ENCODE data around the gene GNAL. TPM values are rescaled to one million over a fixed set of nuclear protein-coding genes. Genes with fewer than 3 reads are reported as not detected.
"Not testable (repeated sequence)": the region's sequence is repeated elsewhere in the genome, so short reads cannot be mapped to it uniquely, and the experiment has no call there.

Gene GNAL
- polyA plus RNA-seq, 4 donors, result 3.3 to 5.1 (median 4.0) TPM

DNA sequence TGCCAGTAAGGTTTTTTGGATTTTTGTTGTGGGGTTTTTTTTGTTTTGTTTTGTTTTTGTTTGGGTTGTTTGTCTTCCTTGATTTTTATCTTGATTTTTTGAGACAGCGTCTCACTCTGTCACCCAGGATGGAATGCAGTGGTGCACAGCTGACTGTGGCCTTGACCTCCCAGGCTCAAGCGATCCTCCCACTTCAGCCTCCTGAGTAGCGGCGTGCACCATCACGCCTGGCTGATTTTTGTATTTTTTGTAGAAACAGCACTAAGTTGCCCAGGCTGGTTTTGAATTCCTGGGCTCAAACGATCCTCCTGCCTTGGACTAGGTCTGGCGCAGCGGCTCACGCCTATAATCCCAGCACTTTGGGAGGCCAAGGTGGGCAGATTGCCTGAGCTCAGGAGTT lies 202.7 kb downstream of the GNAL start:
- DNase-seq (ENCODE audit: low read depth in 4 of 4, low spot score in 3 of 4), result no peak

DNA sequence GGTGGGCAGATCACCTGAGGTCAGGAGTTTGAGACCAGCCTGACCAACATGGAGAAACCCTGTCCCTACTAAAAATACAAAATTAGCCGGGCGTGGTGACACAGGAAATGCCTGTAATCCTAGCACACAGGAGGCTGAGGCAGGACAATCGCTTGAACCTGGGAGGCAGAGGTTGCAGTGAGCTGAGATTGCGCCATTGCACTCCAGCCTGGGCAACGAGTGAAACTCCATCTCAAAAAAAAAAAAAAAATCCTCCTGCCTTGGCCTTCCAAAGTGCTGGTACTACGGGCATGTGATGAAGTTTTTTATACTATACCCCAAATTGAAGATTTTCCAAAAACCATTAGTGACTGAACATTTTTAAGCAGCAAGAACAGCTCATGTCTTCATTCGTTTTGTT lies 203.4 kb downstream of the GNAL start:
- not testable (repeated sequence) for DNase-seq (ENCODE audit: low read depth in 4 of 4, low spot score in 3 of 4)

DNA sequence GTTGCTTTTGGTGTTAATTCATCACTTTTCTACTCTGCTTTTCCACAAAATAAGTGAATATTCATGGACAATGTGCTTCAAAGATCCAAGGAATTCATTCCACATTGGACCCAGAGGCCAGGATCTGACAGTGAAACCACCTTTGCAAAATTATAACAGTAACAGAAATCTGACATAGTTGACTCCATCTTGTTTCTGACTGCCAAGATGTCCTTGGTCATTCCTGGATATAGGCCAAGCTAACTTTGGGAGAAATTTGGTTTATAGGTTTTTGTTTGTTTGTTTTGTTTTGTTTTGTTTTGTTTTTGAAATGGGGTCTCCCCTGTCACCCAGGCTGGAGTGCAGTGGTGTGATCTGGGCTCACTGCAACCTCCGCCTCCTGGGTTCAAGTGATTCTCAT lies 208.7 kb downstream of the GNAL start:
- DNase-seq (ENCODE audit: low read depth in 4 of 4, low spot score in 3 of 4), result no peak

DNA sequence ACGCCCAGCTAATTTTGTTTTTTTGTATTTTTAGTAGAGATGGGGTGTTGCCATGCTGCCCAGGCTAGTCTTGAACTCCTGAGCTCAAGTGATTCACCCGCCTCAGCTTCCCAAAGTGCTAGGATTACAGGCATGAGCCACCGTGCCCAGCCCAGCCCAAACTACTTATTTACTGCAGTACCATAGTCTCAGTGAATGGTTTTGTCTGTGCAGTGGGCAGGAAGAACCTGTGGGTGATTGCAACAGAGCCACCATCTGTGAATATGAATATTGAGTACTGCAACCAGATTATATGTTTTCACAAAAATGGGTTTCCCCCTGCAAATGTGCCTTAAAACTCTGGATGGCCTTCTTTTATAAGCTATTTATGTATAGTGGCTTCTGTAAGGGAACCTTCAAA lies 210.0 kb downstream of the GNAL start:
- no peak for DNase-seq (ENCODE audit: low read depth in 4 of 4, low spot score in 3 of 4)

DNA sequence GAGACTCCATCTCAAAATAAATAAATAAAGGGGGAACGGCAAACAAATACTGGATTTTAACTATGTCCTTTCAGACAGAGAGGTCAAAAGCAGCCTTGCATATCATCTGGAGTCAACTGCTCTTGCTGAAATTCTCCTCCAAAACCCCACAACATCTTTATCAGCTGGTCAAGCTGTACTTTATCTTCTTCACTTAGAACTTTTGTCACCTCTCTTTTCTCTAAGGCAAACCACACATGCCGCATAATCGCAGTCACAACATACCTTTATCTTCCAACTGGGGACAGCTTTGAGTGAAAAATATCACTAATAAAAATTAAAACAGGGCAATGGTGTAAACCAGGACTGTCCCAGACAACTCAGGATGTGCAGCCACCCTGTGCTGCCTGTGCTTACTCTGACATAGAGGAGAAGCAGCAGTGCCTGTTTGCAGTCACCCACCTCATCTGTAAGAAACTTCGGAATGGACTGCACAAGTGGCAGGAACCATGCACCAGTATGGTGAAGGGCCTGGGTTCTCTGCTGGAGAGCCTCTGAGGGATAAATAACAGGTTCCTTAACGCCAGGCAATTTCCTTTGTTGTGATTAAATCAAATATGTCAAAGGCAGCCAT lies 212.9 kb downstream of the GNAL start:
- no peak for DNase-seq (ENCODE audit: low read depth in 4 of 4, low spot score in 3 of 4)

DNA sequence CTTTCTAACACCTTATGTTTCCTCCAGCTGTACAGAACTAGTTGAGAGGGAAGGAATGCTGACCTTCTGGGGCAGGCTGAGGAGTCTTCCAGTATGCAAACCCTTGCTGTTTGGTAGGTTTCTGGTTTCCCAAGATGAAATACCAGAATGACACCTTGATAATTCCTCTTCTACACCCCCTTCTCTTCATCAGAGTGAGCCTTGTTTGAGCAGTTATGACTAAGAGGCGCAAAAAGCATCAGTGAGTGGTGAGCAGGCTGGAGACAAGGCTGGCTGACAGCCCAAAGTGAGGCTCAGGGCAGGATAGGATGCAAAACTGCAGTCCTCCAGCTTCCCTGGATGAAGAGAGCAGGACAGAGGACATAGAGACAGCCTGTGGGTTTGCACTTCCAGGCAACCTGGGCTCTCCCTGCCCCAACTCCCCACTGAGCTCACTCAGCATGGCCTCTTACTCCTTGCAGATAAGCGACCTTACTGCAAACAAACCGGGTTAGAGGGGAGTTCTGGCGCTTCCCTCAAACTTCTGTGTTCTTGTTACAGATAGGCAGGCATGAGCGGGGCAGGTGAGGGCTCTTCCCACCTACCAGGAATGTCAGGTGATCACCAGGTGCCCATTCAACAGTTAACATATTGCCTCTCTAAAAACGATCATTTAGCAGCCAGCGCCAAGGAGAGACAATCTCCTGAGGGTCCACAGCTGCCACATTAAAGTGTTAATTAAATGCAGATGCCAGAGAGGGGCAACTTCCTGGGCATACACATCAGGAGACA lies 213.6 kb downstream of the GNAL start:
- DNase-seq (ENCODE audit: low read depth in 4 of 4, low spot score in 3 of 4), result no peak

DNA sequence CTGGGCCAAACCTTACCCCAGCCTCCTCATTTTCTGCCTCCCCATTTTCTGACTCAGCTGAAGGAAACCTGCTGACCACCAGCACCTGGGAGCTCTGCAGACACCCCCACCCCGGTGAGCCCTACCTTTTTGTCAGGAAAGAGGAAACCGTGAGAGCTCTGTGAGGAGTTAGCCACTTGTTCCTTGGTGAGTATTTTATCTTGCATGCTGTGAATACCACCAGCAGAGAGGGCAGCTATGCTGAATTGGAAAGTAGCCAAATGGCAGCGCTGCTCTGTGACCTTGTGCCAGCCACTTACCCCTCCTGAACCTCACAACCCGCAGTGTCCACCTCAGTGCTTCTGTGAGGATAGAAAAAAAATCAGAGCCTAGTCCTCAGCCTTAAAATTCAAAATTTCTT lies 216.5 kb downstream of the GNAL start:
- DNase-seq (ENCODE audit: low read depth in 4 of 4, low spot score in 3 of 4), result no peak

DNA sequence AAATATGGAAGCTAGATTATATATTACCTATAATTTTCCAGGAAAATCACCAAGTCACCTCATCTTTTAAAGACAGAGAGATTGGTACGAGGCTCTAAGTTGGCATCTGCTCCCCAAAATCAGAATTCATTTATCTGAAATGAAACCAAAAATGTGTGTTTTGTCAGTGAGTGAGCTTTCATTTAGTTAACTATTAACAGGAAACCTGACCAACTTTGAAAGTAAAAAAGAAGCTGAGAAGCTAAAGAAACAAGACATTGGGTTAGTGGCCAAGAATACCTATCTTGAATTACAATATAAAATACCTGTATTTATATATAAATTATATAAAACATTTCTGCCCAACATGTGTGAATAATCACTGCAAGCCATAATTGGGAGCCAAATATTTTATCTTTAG lies 217.1 kb downstream of the GNAL start:
- DNase-seq (ENCODE audit: low read depth in 4 of 4, low spot score in 3 of 4), result no peak

DNA sequence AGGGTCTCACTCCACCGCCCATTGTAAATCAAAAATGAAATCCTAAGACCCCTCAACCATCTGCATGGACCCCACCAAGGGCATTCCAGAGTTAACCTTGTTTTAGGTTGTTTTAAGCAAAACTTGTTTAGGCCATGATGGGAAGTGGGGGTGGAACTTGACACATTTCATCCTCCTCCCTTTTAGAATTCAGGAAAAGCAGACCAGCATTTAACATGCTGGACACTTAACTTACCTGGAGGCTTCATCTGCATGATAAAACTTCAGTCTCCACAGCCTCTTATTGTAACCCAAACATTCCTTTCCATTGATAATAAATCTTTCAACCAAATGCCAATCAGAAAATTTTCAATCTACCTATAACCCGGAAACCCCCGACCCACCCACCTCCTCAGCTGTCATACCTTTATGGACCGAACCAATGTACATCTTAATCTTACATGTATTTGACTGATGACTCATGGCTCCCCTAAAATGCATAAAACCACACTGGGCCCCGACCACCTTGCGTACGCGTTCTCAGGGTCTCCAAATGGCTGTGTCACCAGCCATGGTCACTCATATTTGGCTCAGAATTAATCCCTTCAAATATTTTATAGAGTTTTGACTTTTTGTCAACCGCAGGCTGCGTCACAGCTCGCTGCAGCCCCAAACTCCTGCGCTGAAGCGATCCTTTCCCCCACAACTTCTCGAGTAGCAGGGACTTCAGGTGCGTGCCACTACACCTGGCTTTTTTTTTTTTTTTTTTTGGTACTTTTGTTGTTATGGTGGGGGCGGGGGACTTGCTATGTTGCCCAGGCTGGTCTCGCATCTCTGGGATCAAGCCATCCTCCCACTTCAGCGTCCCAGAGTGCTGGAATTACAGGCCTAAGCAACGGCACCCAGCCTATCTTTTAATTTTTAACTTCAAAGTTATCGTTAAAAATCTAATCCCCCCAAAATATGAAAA lies 218.1 kb downstream of the GNAL start:
- no peak for DNase-seq (ENCODE audit: low read depth in 4 of 4, low spot score in 3 of 4)

DNA sequence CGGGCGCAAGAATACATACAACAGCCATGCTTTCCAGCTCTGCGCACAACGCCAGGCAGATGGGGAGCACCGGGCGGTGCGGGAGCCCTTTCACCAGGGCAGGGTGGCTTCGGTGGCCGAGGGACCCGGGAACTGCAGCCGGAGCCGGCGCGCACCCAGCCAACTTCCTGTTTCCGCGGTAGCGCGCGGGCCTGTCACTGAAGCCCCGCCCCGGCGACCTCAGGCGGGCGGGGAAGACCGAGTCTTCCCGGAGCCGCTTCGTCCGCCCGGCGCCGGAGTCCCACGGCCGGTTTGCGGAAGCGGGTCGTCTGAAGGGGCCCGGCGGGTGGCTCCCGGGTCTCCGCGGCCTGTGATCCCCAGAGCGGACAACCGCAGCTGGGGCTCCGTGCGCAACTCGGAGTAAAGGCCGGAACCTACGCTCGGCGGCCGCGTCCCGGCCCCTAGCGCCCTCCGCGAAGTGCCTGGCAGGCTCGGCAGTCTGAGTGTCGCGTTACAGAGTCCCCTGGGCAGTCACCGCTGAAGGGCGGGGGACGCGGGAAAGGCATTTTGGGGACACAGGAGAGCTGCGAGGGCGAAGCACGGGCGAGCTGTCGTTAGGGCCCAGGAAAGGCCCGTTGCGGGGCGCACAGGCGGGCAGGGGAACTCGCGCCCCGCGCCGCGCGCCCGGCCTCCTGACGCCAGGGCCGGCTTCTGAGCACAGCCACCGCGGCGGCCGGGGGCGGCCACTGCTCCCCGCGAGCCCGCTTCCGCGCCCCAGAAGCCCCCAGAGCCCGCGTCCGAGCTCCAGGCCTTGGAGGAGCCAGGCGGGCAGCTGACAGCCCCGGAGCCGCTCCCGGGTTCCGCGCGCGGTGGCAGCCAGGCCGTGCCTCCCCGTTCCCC lies 219.4 kb downstream of the GNAL start, which contains the start of gene MPPE1:
Gene MPPE1 (minus strand): TSS at position 136 of the 879 bp plus-strand sequence. CDS start 11,053 bp downstream, outside the sequence.
- peak; percentile 78 to 83 (median 80) for DNase-seq (ENCODE audit: low read depth in 4 of 4, low spot score in 3 of 4)

DNA sequence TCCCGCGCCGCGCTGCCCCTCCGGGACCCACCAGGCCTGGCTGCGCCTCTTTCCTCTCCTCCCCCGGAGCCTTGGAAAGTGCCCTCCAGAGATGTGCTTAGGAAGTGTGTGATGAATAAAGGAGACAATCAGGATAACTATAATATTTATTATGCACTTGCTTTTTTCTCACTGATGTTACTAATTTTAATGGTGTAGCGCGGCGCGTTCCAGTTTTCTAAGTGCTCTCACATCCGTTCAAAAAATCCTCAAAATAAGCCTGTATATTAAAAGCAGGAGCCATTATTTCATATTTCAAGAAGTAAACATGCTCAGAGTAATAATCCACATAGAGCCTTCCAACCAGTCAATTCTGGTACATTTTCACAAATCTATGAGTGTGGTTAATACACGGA lies 220.0 kb downstream of the GNAL start:
- DNase-seq (ENCODE audit: low read depth in 4 of 4, low spot score in 3 of 4), result no peak

DNA sequence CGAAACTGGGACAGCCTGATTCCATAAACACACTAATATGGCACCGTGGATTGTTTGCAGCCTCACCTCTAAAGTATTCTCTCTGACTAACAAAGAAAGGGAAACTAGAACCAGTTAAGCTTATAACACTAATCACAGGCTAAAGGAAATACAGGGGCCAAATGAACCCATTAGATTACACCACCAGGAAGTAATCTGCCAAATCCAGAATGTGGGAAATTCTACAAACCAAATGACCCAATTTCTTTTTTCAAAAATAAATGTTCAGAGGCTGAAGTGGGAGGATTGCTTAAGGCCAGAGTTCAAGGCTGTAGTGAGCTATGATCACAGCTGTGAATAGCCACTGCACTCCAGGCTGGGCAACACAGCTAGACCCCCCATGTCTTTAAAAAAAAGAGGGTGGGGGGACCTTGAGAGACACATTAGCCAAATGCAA lies 220.5 kb downstream of the GNAL start:
- no peak for DNase-seq (ENCODE audit: low read depth in 4 of 4, low spot score in 3 of 4)

DNA sequence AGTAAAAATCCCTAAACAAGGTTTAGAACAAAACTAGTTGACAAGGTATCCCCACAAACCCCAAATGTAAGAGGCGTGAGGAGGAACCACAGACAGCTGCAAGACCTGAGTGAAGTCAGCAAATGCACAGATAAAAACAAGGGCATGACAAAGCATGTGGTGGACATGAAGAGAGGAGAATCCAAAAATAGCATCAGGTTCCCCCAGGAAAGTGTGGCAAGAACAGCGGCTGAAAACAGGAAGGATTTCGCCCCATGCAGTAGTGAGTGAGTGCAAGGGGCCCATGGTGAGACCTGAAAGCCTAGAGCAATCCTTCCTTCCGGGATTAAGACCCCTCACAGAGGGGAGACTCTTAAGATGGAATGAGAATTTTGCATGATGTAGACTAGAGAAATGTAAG lies 227.8 kb downstream of the GNAL start:
- not testable (repeated sequence) for DNase-seq (ENCODE audit: low read depth in 4 of 4, low spot score in 3 of 4)

DNA sequence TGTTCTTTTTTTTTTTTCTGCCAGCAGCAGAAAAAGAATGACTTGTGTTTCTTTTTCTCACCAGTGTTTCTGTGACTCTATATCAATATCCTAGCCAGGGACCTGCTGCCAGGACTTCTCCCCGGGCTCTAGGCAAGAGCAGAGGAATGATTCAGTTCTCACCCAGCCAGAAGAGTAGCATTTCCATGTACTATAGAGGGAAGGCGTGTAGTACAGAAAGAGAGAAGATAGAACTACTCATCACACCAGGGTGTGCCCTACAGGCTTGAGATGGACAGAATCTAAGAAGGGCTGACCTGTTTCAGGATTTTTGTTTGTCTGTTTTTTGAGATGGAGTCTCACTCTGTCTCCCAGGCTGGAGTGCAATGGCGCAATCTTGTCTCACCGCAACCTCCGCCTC lies 230.5 kb downstream of the GNAL start:
- not testable (repeated sequence) for DNase-seq (ENCODE audit: low read depth in 4 of 4, low spot score in 3 of 4)

DNA sequence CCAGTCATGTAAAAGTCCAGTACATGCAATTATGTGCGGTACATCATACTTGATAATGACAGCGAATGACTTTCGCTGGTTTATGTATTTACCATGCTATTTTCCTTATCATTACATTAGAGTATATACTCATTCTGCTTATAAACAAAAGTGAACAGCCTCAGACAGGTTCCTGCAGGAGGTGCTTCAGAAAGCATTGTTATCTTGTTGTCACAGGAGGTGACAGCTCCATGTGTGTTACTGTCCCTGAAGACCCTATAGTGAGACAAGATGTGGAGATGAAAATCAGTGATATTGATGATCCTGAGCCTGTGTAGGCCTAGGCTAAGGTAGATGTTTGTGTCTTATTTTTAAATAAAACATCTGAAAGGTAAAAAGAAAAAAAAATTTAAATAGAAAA lies 234.4 kb downstream of the GNAL start:
- DNase-seq (ENCODE audit: low read depth in 4 of 4, low spot score in 3 of 4), result no peak

DNA sequence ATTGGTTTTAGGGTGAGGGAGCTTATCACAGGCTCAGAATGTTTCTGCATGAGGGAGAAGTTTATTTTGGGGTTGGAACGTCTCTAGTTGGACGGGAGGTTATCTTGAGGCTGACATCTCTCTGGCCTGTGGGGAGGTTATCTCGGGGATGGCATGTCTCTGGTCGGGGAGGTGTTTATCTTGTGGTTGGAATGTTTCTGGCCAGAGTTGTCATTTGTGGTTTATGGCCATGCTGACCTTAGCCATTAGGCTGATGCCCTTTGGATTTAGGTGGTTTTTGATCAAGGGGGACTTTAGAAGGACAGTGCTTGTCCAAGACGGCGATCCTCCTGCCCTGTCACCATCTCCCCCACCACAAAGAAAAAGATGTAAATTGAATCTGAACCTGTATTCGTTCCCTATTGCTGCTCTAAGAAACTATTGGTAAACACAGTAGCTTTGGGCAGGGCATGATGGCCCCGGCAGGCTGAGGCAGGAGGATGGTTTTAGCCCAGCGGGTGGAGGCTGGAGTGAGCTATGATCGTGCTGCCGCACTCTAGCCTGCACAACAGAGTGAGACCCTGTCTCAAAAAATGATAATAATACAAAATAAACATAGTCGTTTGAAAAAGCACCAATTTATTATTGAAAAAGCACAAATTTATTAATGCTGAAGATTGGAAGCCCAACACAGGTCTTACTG lies 236.9 kb downstream of the GNAL start:
- no peak for DNase-seq (ENCODE audit: low read depth in 4 of 4, low spot score in 3 of 4)

DNA sequence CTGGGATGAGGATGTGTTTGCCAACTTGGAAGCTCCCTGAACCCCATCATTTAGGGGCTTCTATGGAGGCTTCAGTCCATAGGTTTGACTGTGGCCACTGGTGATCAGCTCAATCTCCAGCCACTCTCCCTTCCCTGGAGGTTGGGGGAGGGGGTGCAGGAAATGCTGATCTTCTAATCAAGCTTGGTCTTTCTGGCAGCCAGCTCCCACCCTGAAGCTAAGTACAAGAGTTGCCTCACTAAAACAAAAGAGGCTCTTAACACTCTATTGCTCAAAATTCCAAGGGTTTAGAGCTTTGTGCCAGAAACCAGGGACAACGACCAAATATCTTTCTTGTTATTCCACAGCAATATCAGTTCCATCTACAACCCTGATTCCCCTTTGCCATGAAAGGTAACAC lies 238.4 kb downstream of the GNAL start:
- DNase-seq (ENCODE audit: low read depth in 4 of 4, low spot score in 3 of 4), result no peak

DNA sequence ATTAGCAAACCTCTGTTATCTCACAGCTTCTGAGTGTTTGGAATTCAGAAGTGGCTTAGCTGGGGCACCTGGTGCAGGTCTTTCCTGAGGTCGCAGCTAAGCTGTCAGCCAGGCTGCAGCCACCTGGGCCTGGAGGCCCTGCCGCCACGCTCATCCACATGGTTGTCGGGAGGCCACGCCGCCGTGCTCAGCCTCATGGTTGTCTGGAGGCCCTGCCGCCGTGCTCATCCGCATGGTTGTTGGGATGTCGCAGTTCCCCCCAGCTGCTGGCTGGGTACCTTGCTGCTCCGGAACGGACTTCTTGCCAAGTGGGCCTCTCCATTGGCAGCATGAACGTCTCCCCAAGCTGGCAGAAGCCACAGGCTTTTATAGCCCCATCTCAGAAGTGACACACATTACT lies 243.3 kb downstream of the GNAL start:
- DNase-seq (ENCODE audit: low read depth in 4 of 4, low spot score in 3 of 4), result no peak

Data from right renal pelvis (tissue), 4 donors.